Stimulated activated naive CD8-positive, alpha-beta T cell treated with anti-CD3 and anti-CD28 coated beads, Interleukin-15, amount 100 ng/mL, for 72 hours (primary cell): ENCODE data around the gene FOXC1.

Experiments
- ATAC-seq: fragments of 150-1000 bp; cut with Tn5 transposase; 2 replicates; pipeline ENCODE4 v1.10.0; 2021; ENCODE audit warnings: mild to moderate bottlenecking, moderate library complexity
- DNase-seq, 2 donors: peaks; one replicate each; pipeline ENCODE4 v3.0.0; 2021 to 2022
- H3K27ac Mint-ChIP-seq, 2 donors: one replicate each; pipeline ENCODE4 v1.8.0; 2022; ENCODE audit warnings: mild to moderate bottlenecking in 2 of 2, mixed read lengths in 2 of 2, moderate library complexity in 2 of 2
- H3K27me3 Mint-ChIP-seq: one replicate; pipeline ENCODE4 v1.8.0; 2022; ENCODE audit warnings: mixed read lengths
- H3K4me1 Mint-ChIP-seq: one replicate; pipeline ENCODE4 v1.8.0; 2022; ENCODE audit warnings: mild to moderate bottlenecking, mixed read lengths
- H3K4me3 Mint-ChIP-seq, 2 donors: one replicate each; pipeline ENCODE4 v1.8.0; 2022; ENCODE audit warnings: mild to moderate bottlenecking in 2 of 2, mixed read lengths in 2 of 2, moderate library complexity in 1 of 2
- H3K9me3 Mint-ChIP-seq, 2 donors: one replicate each; pipeline ENCODE4 v1.8.0; 2022; ENCODE audit warnings: mixed read lengths in 2 of 2

The FOXC1 gene

DNA sequence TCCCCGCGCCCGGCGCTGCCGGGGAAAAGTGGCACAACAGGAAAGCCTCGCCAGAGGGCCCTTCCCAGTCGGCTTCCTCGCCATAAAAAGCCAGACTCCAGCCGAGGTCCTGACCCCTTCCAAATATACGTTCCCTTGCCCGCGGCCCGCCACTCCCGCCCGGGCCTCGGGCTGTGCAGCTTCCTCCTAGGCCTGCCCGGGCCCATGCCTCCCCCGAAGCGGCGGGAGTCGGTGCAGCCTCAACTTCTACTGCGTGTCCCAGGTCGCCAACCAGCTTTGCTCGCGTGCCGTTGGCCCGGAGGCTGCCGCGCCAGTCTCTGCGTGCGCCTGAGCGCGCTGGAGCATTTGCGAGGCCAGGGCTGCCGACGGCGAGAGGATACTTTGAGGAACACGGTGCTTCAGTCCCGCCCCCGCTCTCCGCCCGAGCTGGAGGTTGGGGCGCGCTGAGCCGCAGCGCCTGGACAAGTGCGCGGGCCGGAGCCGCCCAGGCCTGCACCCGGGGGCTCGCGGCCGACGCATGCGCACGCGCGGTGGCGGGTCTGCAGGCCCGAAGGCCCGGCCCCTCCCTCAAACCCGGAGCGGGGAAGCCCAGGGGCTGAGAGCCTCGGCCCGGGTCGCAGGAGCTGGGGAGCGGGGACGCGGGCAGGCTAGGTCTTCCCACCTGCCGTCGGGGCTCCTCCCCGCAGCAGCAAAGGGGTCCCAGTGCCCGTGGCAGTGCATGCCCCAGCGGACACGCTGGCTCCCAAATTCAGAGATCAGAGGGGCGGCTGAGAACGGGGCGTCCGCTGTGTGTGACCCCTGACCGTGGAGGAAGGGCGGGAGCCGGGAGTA lies 10.2 kb downstream of the FOXC1 start:
- H3K27ac Mint-ChIP-seq = no peak overlapping the region
- H3K4me3 Mint-ChIP-seq = peak overlapping the region; percentile 39 to 57
- no peak for DNase-seq
- peak; percentile 44 for ATAC-seq
- H3K4me1 Mint-ChIP-seq = peaks cover 15% of the 10 kb centered on the region
- H3K9me3 Mint-ChIP-seq = no peaks in the 10 kb centered on the region
- H3K27me3 Mint-ChIP-seq = peaks cover 96% of the 10 kb centered on the region

DNA sequence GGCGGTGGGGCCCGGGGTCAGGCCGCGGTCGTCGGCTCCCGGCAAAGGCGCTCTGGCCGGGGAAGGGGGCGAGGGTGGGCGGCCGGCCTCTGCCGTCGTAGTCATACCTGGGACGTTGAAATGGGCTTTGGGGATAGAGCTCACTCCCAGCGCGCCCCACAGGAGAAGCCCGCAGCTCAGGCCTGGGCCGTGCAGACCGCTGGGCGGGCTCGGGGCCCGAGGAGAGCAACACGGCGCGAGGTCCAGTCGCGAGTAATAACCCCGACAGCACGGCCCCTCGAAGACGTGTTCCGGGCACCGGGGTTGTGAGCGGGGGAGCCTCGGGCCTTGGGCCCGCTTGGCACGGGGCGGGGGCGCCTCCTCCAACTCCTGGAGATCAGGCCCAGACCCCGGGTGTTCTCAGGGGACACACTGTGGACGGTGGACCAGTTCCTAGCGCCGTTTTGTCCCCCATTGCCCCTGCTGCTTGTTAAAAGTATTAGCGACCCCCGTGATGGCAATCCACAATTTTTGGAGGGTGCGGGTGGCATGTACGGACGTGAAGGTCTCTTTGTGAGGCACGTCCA lies 10.9 kb downstream of the FOXC1 start:
- DNase-seq (no peak), ATAC-seq (peak; percentile 5)
- H3K27me3 Mint-ChIP-seq = peaks cover 96% of the 10 kb centered on the region
- peaks cover 22% of the 10 kb centered on the region for H3K4me1 Mint-ChIP-seq
- no peak overlapping the region for H3K4me3 Mint-ChIP-seq
- no peaks in the 10 kb centered on the region for H3K9me3 Mint-ChIP-seq
- no peak overlapping the region for H3K27ac Mint-ChIP-seq

DNA sequence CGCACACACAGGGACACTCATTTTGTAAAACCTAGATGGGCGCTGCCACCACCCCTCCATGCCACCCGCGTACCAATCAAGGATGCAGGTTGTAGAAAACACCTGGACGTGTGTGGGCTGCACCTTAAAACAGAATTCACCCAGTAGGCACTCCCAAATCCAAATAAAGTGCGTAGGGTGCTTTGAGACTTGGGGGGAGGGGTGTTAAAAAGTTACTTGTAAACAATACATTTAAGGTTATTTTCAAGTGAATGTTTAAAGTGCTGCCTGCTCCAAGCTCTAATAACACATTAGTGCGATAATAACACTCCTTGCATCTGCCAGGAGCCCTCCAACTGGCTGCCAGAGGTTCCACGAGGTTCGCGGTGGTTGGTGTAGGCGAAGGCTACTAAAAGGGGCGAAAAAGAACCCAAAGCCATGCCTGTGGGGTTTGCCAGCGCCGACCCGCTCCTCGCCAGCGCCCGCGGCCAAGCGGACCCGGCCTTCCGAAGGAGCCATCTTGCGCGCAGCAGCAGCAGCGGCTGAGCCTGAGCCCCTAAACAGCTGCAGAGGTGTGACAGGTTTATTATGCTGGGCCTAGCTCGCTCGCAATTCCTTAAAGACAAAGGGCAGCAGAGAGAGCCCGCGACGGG lies 11.5 kb downstream of the FOXC1 start:
- peaks cover 26% of the 10 kb centered on the region for H3K4me1 Mint-ChIP-seq
- no peaks in the 10 kb centered on the region for H3K9me3 Mint-ChIP-seq
- ATAC-seq (no peak), DNase-seq (no peak)
- H3K27ac Mint-ChIP-seq = no peak overlapping the region
- peaks cover 96% of the 10 kb centered on the region for H3K27me3 Mint-ChIP-seq
- no peak overlapping the region for H3K4me3 Mint-ChIP-seq

DNA sequence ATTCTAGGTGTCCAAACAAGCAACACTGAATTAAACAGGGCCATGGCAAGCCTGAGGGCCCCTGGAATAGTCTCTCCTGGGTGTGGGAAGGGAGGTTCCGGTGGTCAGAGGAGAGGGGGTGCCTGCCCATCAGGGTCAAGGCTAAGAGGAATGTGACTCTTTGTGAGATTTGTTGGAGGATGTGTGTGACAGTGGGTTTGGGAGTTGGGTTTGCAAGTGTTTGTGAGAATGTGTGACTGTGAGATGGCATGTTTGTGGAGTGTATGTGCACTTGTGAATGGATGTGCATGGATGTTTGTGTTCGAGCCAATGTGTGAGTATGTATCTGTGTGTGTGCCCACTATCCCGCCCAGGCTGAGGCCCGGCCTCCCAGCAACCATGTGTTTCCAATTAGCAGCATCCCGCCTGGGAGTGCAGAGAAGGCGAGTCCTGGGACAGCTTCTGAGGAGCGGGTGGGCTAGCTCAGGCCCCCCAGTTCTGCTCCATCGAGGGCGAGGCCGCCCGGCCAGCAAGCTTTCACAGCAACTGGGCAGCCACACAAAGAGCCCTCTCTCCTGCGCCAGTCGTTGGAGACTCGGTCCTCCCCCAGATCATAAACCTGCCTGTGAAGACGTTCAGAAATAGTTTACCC lies 12.6 kb downstream of the FOXC1 start:
- no peak overlapping the region for H3K27ac Mint-ChIP-seq
- peaks cover 30% of the 10 kb centered on the region for H3K4me1 Mint-ChIP-seq
- H3K9me3 Mint-ChIP-seq = no peaks in the 10 kb centered on the region
- no peak overlapping the region for H3K4me3 Mint-ChIP-seq
- no peak for DNase-seq
- no peak for ATAC-seq
- H3K27me3 Mint-ChIP-seq = peaks cover 96% of the 10 kb centered on the region

DNA sequence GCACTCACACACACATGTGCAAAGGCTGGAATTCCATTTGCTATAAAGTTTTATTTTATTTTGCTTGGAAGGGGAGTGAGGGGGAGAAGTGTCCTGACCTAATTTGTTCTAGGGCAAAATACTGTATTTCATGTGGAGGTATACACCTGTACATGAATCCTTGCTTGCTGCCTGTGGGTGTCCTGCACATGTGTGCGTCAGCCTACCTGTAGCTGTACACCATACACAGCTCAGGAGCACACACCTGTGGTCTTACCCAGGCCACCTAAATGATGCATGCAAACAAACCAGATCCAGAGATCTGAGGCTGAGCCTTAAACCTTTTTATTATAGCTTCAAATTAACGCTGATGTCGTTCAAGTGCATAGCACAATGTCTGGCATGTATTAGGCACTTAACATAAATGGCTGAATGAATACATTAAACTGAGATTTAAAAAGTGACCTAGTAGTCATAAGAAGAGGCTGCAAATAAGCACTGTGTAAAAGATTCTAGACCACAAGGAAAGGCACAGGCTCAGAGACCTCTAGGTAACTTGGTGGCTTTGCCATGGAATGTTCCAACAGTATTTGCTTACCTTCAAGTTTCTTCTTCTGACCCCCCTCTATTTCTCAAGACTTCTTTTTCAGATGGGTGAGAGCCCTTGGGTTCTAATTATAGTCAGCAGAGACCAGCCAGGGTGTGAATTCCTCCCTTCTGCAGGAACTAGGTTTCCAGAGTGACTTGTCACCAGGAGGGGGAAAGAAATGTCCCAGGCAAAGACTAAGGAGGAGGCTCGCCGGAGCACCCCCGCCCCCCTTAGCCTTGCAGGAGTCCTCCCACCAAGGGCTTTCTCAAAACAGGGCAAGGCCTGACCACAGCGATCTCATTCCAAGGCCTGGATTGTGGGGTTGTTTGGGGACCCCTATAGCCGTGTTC lies 13.4 kb downstream of the FOXC1 start:
- no peaks in the 10 kb centered on the region for H3K9me3 Mint-ChIP-seq
- H3K27ac Mint-ChIP-seq = no peak overlapping the region
- peaks cover 93% of the 10 kb centered on the region for H3K27me3 Mint-ChIP-seq
- peaks cover 30% of the 10 kb centered on the region for H3K4me1 Mint-ChIP-seq
- ATAC-seq (no peak), DNase-seq (no peak)
- peak overlapping the region; percentile 35 to 45 for H3K4me3 Mint-ChIP-seq

DNA sequence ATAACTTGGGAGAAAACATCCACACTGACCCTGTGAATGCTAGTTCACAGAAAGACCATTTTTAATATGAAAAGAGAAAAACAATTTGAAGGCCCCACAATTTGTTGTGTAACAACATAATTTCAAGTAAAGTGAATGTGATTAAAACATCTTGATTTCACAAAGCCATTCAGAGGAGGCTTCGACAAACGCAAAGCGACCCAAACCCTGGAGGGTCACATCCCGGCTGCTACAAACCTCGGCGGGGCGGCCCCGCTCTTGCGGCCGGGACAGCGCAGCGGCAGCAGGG lies 14.0 kb downstream of the FOXC1 start:
- Mint-ChIP-seq H3K9me3 (no peaks in the 10 kb centered on the region), H3K27me3 (peaks cover 93% of the 10 kb centered on the region), H3K27ac (no peak overlapping the region), H3K4me3 (peak overlapping the region; percentile 35 to 45), H3K4me1 (peaks cover 30% of the 10 kb centered on the region)
- DNase-seq = no peak
- ATAC-seq = no peak

DNA sequence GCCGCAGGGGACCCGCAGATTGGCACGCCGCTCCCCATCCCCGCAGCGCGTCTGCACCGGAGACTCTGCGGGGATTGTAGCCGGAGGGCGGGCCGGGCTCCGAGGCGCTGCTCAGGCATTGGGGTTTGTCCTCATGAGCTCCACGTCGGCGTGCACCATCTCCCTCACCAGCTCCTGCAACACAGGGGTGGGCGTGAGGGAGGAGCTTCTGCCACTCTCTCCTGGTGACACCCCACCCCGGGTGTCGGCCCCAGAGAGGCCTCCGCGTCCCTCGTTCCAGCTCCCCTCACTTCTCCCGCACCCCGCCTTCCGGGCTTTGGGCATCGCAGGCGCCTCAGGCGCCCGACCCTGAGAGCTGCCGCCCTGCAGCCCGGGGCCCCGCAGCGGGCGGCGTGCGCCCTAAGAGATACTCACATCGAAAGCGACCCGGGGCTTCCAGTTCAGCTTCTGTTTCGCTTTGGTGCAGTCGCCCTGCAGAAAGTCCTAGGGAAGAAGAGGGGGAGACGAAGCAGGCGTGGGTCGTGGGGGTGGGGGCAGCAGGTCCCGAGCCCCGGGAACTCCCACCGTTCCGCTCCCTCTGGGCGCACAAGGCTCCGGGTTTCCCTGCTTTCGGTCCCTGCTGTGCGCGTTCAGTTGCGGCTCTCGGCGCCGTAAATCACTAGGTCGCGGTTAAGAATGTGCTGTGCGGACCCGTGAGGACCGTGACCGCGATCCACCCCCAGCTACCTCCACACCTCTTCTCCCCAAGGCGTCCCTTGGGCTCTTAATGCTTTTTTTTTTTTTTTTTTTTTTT lies 14.5 kb downstream of the FOXC1 start:
- ATAC-seq (peak; percentile 67), DNase-seq (no peak)
- H3K4me1 Mint-ChIP-seq = peaks cover 27% of the 10 kb centered on the region
- H3K27ac Mint-ChIP-seq = no peak overlapping the region
- no peaks in the 10 kb centered on the region for H3K9me3 Mint-ChIP-seq
- peaks cover 93% of the 10 kb centered on the region for H3K27me3 Mint-ChIP-seq
- H3K4me3 Mint-ChIP-seq = peak overlapping the region; percentile 74 to 84

DNA sequence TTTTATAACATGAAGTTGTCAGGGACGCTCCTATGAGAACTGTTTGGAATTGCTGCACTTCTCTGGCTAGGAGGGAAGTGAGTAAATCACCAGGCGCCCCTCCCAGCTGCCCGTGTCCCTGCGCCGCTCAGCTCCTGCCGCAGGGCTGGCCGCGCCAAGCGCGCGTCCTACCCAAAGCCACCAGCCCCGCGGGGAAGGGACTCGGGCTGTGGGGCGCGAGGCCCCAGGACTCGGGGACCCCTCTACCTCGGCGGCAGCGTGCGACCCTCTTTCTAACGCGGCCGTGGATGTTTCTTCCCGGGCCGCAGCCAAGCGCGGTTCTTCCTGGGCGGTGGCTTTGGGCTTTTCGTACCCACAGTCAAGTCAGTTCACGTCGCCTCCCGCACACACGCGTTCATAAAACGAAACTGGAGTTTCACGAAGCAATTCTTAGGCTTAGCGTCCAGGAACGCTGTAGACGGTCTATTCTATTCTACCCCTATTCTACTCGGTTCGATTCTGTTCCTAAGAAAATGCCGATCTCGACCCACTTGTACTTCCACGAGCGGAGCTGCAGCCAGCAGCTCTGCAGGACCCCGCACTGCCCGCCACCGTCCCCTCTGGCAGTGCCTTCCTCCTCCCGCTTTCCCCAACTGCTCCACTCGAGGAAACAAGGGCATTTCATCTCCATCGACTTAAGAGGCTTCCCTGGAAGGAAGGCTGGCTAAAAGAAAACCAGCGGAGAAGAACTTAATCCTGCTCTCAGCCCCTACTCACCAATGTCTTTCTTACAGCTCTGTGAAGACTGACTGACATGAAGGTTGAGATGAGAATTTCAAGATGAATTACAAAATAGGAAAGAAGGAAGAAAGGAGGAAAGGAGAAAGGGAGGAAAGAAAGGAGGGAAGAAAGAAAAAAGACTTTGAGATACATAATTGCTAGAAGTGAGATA lies 15.4 kb downstream of the FOXC1 start:
- H3K27me3 Mint-ChIP-seq = peaks cover 92% of the 10 kb centered on the region
- no peak overlapping the region for H3K27ac Mint-ChIP-seq
- ATAC-seq = no peak
- H3K9me3 Mint-ChIP-seq = no peaks in the 10 kb centered on the region
- peak overlapping the region; percentile 74 to 84 for H3K4me3 Mint-ChIP-seq
- H3K4me1 Mint-ChIP-seq = peaks cover 19% of the 10 kb centered on the region
- no peak for DNase-seq

DNA sequence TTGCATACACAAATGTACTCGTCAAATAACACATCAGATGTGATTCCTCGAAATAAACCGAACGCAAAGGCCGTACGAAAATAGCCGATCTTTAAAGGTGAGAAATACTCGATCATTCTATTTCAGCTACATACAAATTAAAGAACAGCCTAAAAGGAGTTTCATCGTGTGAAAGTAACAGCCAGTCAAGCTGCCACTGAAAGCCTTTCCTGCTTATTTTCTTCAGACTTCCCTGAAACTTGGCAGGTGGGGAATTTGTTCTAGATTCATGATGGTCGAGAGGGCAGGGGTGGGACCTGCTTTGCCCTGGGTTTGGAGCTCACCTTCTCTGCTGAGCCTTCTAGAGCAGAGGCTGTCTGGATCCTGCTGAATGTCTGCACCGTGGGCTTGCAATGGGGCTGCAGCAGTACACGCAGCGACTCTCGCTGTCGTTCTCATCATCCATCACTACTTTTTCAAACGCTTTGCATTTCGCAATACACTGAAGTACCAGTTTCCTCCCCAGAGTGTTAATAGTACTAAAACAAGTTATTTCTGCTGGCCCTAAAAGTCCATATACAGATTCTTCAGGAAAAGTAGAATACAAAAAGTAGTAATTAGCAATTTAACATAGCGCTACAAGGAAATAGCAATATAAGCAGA lies 16.2 kb downstream of the FOXC1 start:
- H3K9me3 Mint-ChIP-seq = no peaks in the 10 kb centered on the region
- H3K4me1 Mint-ChIP-seq = peaks cover 17% of the 10 kb centered on the region
- H3K27ac Mint-ChIP-seq = no peak overlapping the region
- ATAC-seq (no peak), DNase-seq (no peak)
- peak overlapping the region in 1 of 2 donors; percentile 84 for H3K4me3 Mint-ChIP-seq
- peaks cover 92% of the 10 kb centered on the region for H3K27me3 Mint-ChIP-seq

DNA sequence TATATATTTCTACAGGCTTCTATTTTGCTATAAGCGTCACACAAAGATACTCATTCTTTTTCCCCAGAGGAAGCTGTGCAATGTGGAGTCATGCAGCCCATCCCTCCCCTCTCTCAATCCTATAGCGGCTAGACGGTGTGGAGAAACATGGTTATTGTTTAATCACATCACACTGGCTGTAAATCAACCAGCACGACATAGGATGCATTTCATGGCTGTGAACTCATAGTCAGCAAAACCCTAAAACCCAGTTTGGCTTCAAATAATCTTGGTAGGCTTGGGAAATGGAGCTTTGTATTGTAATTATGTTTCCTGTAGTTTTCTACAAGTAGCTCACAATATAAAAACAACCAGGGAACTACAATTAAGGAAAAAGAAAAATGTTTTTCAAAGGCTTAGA lies 16.8 kb downstream of the FOXC1 start:
- Mint-ChIP-seq H3K4me1 (peaks cover 17% of the 10 kb centered on the region), H3K27me3 (peaks cover 87% of the 10 kb centered on the region), H3K4me3 (peak overlapping the region in 1 of 2 donors; percentile 8), H3K9me3 (no peaks in the 10 kb centered on the region), H3K27ac (no peak overlapping the region)
- DNase-seq (no peak), ATAC-seq (no peak)

DNA sequence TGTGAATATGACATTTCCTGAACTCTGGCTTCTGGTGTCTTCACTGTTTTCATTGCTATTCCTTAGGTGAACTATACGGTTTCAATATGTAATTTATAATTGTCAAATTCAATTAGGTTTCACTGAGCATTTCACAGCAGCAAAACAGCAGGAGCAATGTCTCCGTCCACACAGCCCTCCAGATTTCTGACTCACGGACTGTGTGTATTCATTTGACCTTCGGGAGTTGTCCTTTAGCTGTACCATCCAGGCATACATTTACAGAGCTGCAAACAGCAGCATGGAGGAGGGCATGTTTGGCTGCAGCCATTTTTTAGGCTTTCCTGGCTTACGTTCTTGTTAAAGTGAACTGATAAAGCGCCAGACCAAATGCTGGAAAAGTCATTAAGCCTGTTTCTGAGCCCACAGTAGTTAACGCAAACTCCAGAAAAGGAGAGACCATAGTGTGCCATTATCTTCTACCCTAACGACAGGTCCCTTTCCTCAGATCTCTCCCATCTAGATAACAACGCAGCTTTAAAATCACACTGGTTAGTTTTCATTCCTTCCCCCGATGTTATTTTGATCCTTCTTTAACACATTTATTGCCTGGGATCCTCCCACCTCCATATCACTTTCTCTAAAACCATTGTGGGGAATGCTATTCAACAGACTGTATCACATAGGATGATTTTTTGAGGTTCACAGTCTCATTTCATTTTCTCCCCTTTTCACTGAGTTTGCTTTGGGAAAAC lies 18.3 kb downstream of the FOXC1 start:
- no peaks in the 10 kb centered on the region for H3K9me3 Mint-ChIP-seq
- DNase-seq = no peak
- H3K4me1 Mint-ChIP-seq = peaks cover 17% of the 10 kb centered on the region
- H3K27ac Mint-ChIP-seq = no peak overlapping the region
- H3K27me3 Mint-ChIP-seq = peaks cover 75% of the 10 kb centered on the region
- H3K4me3 Mint-ChIP-seq = no peak overlapping the region
- ATAC-seq = no peak

DNA sequence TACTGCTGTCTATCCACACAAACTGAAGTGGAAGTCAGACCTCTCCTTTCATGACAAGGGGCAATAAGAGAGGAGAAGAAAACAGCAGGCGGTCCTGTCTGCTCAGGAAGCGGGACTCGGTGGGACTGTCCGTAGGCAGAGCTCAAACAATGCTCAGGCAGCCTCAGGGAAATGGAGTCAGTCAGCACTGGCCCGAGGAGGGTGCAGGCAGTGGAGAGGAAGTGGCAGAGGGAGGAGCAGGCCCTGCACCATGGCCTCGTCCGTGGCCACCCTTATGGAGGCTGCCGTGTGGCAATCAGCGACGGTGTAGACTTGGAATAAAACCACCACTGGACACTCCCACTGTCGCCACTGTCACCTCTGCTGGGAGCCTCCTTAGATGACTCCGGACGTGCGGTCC lies 19.6 kb downstream of the FOXC1 start:
- no peaks in the 10 kb centered on the region for H3K9me3 Mint-ChIP-seq
- peaks cover 17% of the 10 kb centered on the region for H3K4me1 Mint-ChIP-seq
- no peak for ATAC-seq
- H3K27me3 Mint-ChIP-seq = peaks cover 75% of the 10 kb centered on the region
- no peak overlapping the region for H3K27ac Mint-ChIP-seq
- no peak for DNase-seq
- no peak overlapping the region for H3K4me3 Mint-ChIP-seq
